ENCODE results near the gene ETV7.

The ETV7 gene

GRCh38 chr6:36372088-36372487 lies 15.4 kb downstream of the ETV7 start:
- no peak for DNase-seq (ENCODE audit: low read depth)
- TF ChIP-seq, protein P1, sequence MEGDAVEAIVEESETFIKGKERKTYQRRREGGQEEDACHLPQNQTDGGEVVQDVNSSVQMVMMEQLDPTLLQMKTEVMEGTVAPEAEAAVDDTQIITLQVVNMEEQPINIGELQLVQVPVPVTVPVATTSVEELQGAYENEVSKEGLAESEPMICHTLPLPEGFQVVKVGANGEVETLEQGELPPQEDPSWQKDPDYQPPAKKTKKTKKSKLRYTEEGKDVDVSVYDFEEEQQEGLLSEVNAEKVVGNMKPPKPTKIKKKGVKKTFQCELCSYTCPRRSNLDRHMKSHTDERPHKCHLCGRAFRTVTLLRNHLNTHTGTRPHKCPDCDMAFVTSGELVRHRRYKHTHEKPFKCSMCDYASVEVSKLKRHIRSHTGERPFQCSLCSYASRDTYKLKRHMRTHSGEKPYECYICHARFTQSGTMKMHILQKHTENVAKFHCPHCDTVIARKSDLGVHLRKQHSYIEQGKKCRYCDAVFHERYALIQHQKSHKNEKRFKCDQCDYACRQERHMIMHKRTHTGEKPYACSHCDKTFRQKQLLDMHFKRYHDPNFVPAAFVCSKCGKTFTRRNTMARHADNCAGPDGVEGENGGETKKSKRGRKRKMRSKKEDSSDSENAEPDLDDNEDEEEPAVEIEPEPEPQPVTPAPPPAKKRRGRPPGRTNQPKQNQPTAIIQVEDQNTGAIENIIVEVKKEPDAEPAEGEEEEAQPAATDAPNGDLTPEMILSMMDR (conservative IDR thresholded peaks at IDR 0.05; ENCODE audit: low read depth, low read length): no peak
- H3K4me3 ChIP-seq (ENCODE audit: low read depth, low read length): no peak overlapping the region

DNA sequence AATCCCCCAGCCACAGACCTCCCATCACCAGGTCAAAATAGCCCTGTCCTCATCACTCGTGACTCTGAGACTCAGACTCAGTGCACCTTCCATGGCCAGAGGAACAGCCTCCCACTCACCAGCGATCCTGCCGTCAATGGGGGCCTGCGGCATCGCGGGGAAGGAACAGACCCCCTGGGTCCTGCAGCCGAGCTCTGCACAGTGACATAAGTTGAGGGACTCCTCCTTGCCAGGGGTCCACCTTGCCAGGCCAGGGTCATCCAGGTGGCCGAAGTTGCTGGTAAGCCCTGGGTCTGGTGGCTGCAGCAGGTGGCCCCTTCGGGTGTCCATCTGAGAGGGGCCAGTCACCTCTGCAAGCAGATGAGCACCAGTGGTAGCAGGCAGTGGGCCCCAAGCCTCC lies 16.3 kb downstream of the ETV7 start:
- no peak overlapping the region for H3K4me3 ChIP-seq (ENCODE audit: low read depth, low read length)
- no peak for DNase-seq (ENCODE audit: low read depth)
- TF ChIP-seq, protein P1 (conservative IDR thresholded peaks at IDR 0.05; ENCODE audit: low read depth, low read length): no peak

GRCh38 chr6:36370638-36371037 lies 16.8 kb downstream of the ETV7 start:
- TF ChIP-seq, protein P1 (conservative IDR thresholded peaks at IDR 0.05; ENCODE audit: low read depth, low read length): no peak
- H3K4me3 ChIP-seq (ENCODE audit: low read depth, low read length): no peak overlapping the region
- DNase-seq (ENCODE audit: low read depth): no peak

DNA sequence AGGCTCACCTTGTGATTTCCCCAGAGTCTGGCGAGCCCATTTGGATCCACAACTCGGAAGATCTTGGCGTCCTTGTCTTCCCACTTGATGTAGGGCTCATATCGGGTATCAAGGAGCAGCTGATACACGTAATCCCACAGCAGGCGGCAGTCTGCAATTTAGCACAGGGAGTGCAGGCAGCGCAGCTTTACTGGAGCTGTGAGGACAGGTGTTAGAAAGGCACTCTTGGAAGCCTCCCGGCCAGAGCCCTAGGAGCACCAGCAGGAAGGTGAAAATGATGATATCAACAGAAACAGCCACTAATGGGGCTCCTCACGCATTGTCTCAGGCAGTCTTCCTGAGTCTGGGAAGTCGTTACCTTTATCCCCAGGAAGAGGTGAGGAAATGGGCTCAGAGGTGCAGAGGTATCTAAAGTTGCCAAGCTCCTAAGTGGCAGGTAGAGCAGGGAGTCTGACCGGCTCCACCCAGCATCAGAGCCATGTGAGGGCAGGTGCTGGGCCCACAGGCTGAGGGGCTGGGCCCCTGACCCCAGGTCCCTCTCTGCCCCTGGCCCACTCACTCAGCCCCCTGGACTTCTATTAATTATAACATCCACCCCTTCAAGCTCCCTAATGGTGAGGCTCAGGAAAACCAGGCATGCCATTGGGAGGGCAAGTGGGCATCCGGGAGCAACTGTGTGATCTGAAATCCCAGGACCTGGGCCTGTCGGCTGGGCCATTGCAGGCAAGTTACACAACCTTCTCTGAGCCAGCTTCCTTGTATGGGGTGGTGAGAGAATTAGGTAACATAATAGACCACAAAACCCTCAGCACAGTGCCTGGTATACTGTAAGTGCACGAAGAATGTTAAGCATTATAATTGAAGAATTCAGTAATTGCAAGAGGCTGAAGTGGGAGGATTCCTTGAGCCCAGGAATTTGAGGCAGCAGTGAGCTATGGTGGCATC lies 18.3 kb downstream of the ETV7 start:
- peak; percentile 86 for DNase-seq (ENCODE audit: low read depth)
- TF ChIP-seq, protein P1 (conservative IDR thresholded peaks at IDR 0.05; ENCODE audit: low read depth, low read length): no peak
- no peak overlapping the region for H3K4me3 ChIP-seq (ENCODE audit: low read depth, low read length)

- TF ChIP-seq, protein P1 (conservative IDR thresholded peaks at IDR 0.05; ENCODE audit: low read depth, low read length): no peak
- no peak overlapping the region for H3K4me3 ChIP-seq (ENCODE audit: low read depth, low read length)
- no peak for DNase-seq (ENCODE audit: low read depth)
These were observed 19.0 kb downstream of the ETV7 start for GRCh38 chr6:36368421-36368820.

- DNase-seq (ENCODE audit: low read depth): no peak
- H3K4me3 ChIP-seq (ENCODE audit: low read depth, low read length): no peak overlapping the region
These were observed 19.7 kb downstream of the ETV7 start for GRCh38 chr6:36367743-36368142.

More at GRCh38 chr6:36367743-36368142, 19.7 kb downstream of the ETV7 start:
- TF ChIP-seq, protein P1 (conservative IDR thresholded peaks at IDR 0.05; ENCODE audit: low read depth, low read length): no peak
